HG03469 (cell line): Measurements from ENCODE around the gene LPIN1.

Source experiments
- ATAC-seq: cut with Tn5 transposase; IDR thresholded peaks from one replicate; pipeline ENCODE4 v1.9.1; 2021; ENCODE audit warnings: mild to moderate bottlenecking, moderate library complexity, moderate number of reproducible peaks; ENCODE audit not compliant: unreplicated experiment

Gene LPIN1

GRCh38 chr2:11778923-11779757 lies 32.7 kb downstream of the LPIN1 start:
- peak; percentile 73 for ATAC-seq

- ATAC-seq, result no peak
Measured at GRCh38 chr2:11781602-11782001, 35.2 kb downstream of the LPIN1 start.

DNA sequence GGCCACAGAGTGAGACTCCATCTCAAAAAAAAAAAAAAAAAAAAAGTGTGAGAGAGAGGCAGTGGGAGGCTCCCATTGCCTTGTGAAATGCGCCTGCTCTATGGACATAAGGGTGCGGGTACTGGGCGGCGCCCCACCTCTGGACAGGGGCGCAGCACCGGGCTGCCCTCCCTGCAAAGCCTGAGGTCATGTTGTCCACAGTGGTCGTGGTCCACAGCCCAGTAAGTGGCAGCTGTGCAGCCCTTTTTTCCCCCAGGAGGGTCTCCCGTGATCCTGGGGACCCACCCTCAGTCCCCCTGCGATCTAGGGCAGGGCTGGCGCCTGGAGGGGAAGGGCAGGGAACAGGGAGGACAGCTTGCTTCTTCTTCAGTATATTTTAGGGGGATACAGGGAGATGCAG lies 37.8 kb downstream of the LPIN1 start:
- ATAC-seq, result no peak

DNA sequence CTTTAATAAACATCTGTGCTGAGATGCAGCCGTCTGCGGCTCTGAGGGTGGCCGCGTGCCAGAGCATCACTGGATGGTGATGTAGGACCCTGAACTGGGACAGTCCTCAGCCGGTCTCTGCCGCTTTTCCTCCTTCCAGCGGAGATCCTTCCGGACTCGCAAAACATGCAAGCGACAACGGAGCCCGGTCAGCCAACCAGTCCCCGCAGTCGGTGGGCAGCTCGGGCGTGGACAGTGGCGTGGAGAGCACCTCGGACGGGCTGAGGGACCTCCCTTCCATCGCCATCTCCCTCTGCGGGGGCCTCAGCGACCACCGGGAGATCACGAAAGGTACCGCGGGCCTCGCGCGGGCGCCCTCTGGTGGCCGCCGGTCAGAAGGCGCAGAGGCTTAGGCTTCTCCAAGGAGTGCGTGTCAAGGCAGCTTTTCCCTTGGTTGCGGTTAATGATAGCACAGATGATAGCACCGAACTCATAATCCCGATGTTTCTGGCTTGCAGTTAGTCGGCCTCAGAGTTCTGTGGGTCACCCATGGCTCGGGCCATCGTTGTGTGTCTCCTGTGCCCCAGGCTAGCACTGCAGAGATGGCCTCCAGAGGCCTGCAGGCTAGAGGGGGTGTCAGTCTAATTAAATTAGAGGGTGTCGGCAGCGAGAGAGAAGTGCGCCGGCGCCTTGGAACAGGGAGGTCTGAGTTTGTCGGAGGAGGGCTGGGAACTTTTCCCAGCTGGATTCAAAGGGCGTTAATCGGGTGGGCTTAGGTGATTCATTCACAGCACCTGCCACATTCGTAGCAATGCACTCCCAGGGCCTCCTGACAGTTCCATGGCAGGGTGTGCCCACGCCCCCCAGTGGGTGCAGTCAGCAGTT lies 38.5 kb downstream of the LPIN1 start:
- ATAC-seq, result no peak

GRCh38 chr2:11785611-11785940 lies 39.1 kb downstream of the LPIN1 start:
- no peak for ATAC-seq

DNA sequence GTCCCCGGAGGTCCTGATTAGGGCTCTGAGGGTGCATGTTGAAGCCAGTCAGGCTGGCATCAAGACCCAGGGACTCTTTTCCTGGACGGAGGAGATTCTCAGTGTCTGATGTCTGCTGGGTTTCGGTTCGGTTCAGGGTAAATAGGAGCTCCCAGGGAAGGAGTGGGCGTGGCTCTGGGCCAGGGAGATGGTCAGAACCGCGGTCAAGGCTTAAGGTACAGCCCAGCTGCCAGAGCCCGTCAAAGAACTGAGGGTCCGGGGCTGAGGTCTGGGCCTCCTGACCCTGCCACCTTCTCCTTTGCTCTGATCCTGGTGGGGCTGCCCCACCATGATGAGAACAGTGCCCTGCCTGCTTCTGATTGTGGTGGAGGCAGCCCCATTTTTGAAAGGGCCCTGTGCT lies 39.8 kb downstream of the LPIN1 start:
- ATAC-seq, result no peak

GRCh38 chr2:11786592-11786991 lies 40.2 kb downstream of the LPIN1 start:
- ATAC-seq, result no peak

- no peak for ATAC-seq
Measured at GRCh38 chr2:11787991-11788390, 41.6 kb downstream of the LPIN1 start.

- no peak for ATAC-seq
Measured at GRCh38 chr2:11788461-11789124, 42.2 kb downstream of the LPIN1 start.

GRCh38 chr2:11789243-11789642 lies 42.8 kb downstream of the LPIN1 start:
- ATAC-seq, result no peak

GRCh38 chr2:11790228-11790627 lies 43.8 kb downstream of the LPIN1 start:
- ATAC-seq, result no peak

- ATAC-seq, result no peak
Measured at GRCh38 chr2:11795590-11795989, 49.2 kb downstream of the LPIN1 start.

DNA sequence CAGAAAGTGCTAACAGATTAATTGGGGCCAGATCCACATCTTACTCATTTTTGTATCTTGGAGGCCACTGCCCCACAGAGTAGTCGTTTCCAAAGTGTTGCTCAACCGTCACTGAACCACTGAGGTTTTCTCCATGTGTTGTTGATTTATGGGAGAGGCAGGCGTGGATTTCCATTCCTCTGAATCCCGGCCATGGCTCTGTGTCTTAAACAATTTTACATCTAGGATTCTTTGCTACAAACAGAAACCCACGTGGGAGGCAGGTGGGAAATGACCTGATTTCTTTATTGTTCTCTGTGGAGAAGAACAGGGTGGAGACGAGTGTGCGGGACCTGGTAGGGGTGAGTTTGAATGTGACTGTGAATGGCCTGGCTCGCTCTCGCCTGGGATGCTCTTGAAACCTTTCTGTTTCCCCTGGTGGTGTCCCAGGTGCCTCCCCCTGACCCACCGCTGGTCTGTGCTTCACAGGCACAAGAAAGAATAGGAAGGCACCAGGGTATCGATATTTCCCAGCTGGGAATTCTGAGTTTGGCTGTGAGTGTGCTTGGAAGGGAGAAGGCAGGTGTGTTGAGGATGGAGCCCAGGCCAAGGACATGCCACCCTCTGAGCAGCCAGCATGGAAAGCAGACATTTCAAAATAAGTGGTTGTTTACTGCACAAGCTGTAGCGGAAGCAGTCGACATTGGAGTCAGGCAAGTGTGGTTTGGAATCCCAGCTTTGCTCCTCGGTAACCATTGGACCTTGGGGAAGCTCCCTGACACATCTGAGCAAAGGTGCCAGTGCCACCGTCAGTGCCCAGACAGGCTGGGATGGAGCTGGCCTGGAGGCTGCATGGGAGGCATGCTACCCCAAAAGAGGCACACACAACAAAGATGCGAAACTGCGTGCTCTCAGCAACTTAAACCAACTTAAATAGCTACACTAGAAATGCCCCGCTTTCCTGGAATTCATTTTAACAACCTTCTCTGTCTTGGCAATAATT lies 50.0 kb downstream of the LPIN1 start:
- ATAC-seq, result no peak

GRCh38 chr2:11797846-11798245 lies 51.4 kb downstream of the LPIN1 start:
- ATAC-seq, result no peak

- no peak for ATAC-seq
Measured at GRCh38 chr2:11798701-11799435, 52.4 kb downstream of the LPIN1 start.

DNA sequence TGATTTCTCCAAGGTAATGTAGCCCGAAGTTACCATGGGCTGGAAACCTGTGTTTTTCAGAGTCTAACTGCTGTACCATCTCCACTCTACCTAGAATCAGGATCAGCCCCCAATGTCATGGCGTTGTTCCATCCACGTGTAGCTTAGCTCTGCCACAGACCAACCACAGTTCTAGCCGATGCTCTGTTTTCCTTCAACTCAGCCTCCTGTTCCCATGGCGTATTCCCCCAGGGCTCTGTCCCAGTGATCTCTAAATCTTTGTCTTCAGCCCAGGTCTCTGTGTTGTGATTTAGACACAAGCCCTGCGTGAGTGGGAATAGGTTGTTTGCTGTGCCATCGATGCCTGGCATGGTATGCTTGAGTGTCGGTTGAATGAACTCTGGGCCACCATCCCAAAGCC lies 53.4 kb downstream of the LPIN1 start:
- ATAC-seq, result no peak

DNA sequence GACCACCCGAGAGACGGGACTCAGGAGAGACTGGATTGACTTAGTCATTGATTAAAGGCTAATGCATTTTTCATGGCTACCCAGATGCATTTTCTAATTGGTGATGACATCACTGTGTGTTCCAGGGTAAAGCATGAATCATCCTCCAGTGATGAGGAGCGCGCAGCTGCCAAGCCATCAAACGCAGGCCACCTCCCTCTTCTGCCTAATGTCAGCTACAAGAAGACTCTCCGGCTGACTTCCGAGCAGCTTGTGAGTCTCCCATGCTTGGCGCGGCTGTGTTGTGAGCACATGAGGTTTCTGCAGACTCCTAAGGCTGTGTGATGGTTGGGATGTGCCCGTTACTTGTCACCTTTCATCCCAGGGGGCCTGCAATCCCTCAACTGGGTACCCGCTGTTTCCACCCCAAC lies 56.4 kb downstream of the LPIN1 start:
- no peak for ATAC-seq

DNA sequence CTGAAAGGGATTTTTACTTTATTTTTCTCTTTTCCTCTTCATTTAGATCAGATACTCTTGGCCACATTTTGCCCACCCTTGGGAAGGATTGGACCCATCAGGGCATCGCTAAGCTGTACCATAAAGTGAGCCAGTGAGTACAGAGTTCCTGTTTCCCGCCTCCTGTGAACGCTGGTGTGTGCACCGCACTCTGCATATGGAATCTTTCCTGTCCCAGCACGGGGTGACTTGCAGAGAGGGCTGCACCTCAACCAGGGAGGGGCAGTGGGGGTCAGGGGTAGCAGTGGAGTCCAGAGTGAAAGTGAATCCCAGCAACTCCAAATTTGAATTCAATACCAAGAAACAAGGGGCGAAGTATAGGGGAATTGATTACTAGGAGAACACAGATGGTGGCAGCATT lies 58.6 kb downstream of the LPIN1 start:
- ATAC-seq, result no peak

GRCh38 chr2:11805920-11806319 lies 59.5 kb downstream of the LPIN1 start:
- ATAC-seq, result no peak
